Body of pancreas (tissue), 4 donors: ENCODE data around the gene PRKACA.

Experiments
- CTCF ChIP-seq, 7 experiments: fragments of 450-650 bp in 4 of 7; fragments of 200-600 bp in 3 of 7; sonication (generic) in 3 of 7; IDR thresholded peaks; one replicate each; pipeline ENCODE4 v1.5.1; 2016 to 2019; ENCODE audit warnings: antibody characterized with exemption in 7 of 7
- POLR2A ChIP-seq, 3 donors: fragments of 450-650 bp; IDR thresholded peaks; one replicate each; pipeline ENCODE4 v1.6.1; 2016; ENCODE audit warnings: antibody characterized with exemption in 3 of 3, mild to moderate bottlenecking in 2 of 3

GRCh38 chr19:14059652-14060155, 57.9 kb downstream of the PRKACA start:
- no peak for TF ChIP-seq CTCF (IDR thresholded peaks at IDR 0.05)
- no peak for TF ChIP-seq POLR2A (IDR thresholded peaks at IDR 0.05)
